Measurements from ENCODE around the gene EPRS1. TPM values are rescaled to one million over a fixed set of nuclear protein-coding genes. Genes with fewer than 3 reads are reported as not detected.

Gene EPRS1
- total RNA-seq = 10 to 100 TPM; 85.9 to 93.3 TPM
- 99.7 TPM for polyA plus RNA-seq (2013, experiment 1 of 2)
- 76.7 TPM for polyA plus RNA-seq (2013, experiment 2 of 2)
- long read RNA-seq, experiment 1, full-length matches to known transcripts = 5 of 38 reads
- long read RNA-seq, experiment 1, partial matches to known transcripts = 19 of 38 reads
- long read RNA-seq, experiment 1, other reads (novel, unspliced or antisense) = 14 of 38 reads
- long read RNA-seq, experiment 2, full-length matches to known transcripts = 125 of 150 reads
- long read RNA-seq, experiment 2, partial matches to known transcripts = 21 of 150 reads
- long read RNA-seq, experiment 2, other reads (novel, unspliced or antisense) = 4 of 150 reads
- long read RNA-seq, experiment 3, full-length matches to known transcripts = 16 of 700 reads
- long read RNA-seq, experiment 3, partial matches to known transcripts = 663 of 700 reads
- long read RNA-seq, experiment 3, other reads (novel, unspliced or antisense) = 21 of 700 reads
- long read RNA-seq, experiment 4, partial matches to known transcripts = 36 of 37 reads
- long read RNA-seq, experiment 4, other reads (novel, unspliced or antisense) = 1 of 37 reads

GRCh38 chr1:220046052-220046930 is at the start of gene EPRS1:
TSS of gene EPRS1 (minus strand) at chr1:220046505. CDS start at chr1:220046388, 117 bp downstream.
- H3K27ac ChIP-seq (ENCODE audit: low read depth, low read length) = peak within 1 kb of the TSS; percentile 82
- no peaks in the 10 kb centered on the region for H3K27me3 Mint-ChIP-seq (ENCODE audit: insufficient read depth)
- H3K36me3 ChIP-seq (ENCODE audit: control insufficient read depth, insufficient read depth, low read length) = no peaks in the 10 kb centered on the region
- peaks cover 7% of the 10 kb centered on the region for H3K4me1 Mint-ChIP-seq
- no peaks in the 10 kb centered on the region for H3K9me3 ChIP-seq (ENCODE audit: control insufficient read depth, low read length)
- WGBS, 2 experiments (ENCODE audit: insufficient coverage in 1 of 2, insufficient read length in 1 of 2) = 0% methylated on average over 18 to 69 of the region's 71 CpGs
- peaks cover 4% of the 10 kb centered on the region for H3K36me3 Mint-ChIP-seq (ENCODE audit: low read depth)
- no peaks in the 10 kb centered on the region for H3K27me3 ChIP-seq (ENCODE audit: control insufficient read depth, insufficient read depth, low read length, poor library complexity, severe bottlenecking)
- peak; percentile 98 for DNase-seq
- peak within 1 kb of the TSS; percentile 87 for H3K4me3 ChIP-seq (ENCODE audit: low read length)
- peak; percentile 80 for TF ChIP-seq CTCF (conservative IDR thresholded peaks at IDR 0.05)
- peak within 1 kb of the TSS; percentile 96 for H3K4me3 Mint-ChIP-seq
- no peaks in the 10 kb centered on the region for H3K4me1 ChIP-seq (ENCODE audit: control insufficient read depth, insufficient read depth, low read length)
- peak within 1 kb of the TSS; percentile 93 for H3K27ac Mint-ChIP-seq
- H3K9me3 Mint-ChIP-seq = no peaks in the 10 kb centered on the region
- H3K9ac ChIP-seq (ENCODE audit: extremely low read depth, low read length, poor library complexity, severe bottlenecking) = peak within 1 kb of the TSS; percentile 83

GRCh38 chr1:220094016-220094911 is 48.0 kb upstream of the EPRS1 start, which contains the start of gene IARS2:
TSS of gene IARS2 (plus strand) at chr1:220094132. CDS start at chr1:220094217, 85 bp downstream.
- peaks cover 23% of the 10 kb centered on the region for H3K36me3 Mint-ChIP-seq (ENCODE audit: low read depth)
- Histone ChIP-seq H3K4me3 (ENCODE audit: low read length) (peak within 1 kb of the TSS; percentile 88), H3K9ac (ENCODE audit: extremely low read depth, low read length, poor library complexity, severe bottlenecking) (peak within 1 kb of the TSS; percentile 18), H3K36me3 (ENCODE audit: control insufficient read depth, insufficient read depth, low read length) (peaks cover 20% of the 10 kb centered on the region), H3K27me3 (ENCODE audit: control insufficient read depth, insufficient read depth, low read length, poor library complexity, severe bottlenecking) (no peaks in the 10 kb centered on the region), H3K27ac (ENCODE audit: low read depth, low read length) (no peak within 1 kb of the TSS), H3K9me3 (ENCODE audit: control insufficient read depth, low read length) (no peaks in the 10 kb centered on the region), H3K4me1 (ENCODE audit: control insufficient read depth, insufficient read depth, low read length) (no peaks in the 10 kb centered on the region)
- DNase-seq = peak; percentile 95
- H3K4me3 Mint-ChIP-seq = peak within 1 kb of the TSS; percentile 72
- H3K9me3 Mint-ChIP-seq = no peaks in the 10 kb centered on the region
- no peaks in the 10 kb centered on the region for H3K4me1 Mint-ChIP-seq
- TF ChIP-seq CTCF (conservative IDR thresholded peaks at IDR 0.05) = no peak
- H3K27ac Mint-ChIP-seq = no peak within 1 kb of the TSS
- H3K27me3 Mint-ChIP-seq (ENCODE audit: insufficient read depth) = no peaks in the 10 kb centered on the region
- 3 to 5% methylated on average over 36 to 73 of the region's 73 CpGs for WGBS, 2 experiments (ENCODE audit: insufficient coverage in 1 of 2, insufficient read length in 1 of 2)
